WTC11 (cell line): ENCODE measurements around the gene DMTF1.

Experiments
- FOXJ3 ChIP-seq: sonication (generic); formaldehyde crosslinking; IDR thresholded peaks from 2 replicates; pipeline ENCODE4 v1.9.0; 2021; ENCODE audit warnings: missing genetic modification reagents, mild to moderate bottlenecking, borderline replicate concordance
- FOXP1 ChIP-seq: sonication (generic); formaldehyde crosslinking; IDR thresholded peaks from 2 replicates; pipeline ENCODE4 v1.8.0; 2022; ENCODE audit warnings: missing genetic modification reagents, mild to moderate bottlenecking, moderate library complexity, borderline replicate concordance
- GABPB1 ChIP-seq: sonication (generic); formaldehyde crosslinking; IDR thresholded peaks from 2 replicates; pipeline ENCODE4 v1.8.1; 2023; ENCODE audit warnings: mild to moderate bottlenecking, missing genetic modification reagents
- ZNF232 ChIP-seq: sonication (generic); formaldehyde crosslinking; IDR thresholded peaks from 2 replicates; pipeline ENCODE4 v1.8.0; 2022; ENCODE audit warnings: mild to moderate bottlenecking, missing genetic modification reagents
- TF ChIP-seq, protein P1 (sequence below): fragments of 200-600 bp; IDR thresholded peaks from 2 replicates; pipeline ENCODE4 v1.8.0; 2022; ENCODE audit warnings: antibody characterized with exemption

DNA sequence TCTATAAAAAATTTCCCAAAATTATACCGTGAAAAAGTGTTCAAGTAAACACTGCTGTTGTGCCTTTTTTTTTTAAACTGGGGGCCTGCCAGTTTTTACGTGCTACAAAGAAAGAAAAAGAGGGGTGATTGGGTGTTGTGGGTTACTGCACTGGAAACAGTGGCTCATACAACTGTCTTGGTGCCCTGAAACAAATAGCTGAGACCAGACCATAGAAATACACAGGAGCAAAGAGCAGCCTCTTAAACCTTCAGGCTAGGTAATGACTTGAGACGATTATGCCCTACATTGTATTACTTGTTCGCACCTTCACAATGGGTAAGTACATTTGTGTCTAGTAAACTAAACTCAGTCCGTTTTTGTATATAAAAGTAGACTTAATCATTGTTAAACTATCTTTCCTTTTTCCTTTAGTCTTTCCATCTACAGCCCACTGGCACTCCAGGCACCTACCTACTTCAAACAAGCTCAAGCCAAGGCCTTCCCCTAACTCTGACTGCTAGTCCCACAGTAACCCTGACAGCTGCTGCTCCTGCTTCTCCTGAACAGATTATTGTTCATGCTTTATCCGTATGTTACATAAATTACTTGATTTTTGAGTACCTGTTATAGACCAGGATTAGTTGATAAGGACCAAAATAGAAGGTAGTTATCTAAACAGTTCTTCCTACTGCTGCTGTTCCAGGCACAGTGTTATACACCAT, 40.7 kb downstream of the DMTF1 start:
- TF ChIP-seq ZNF232 (no peak), FOXP1 (no peak), FOXJ3 (no peak), GABPB1 (CRISPR knock-in tag) (no peak)
- TF ChIP-seq, protein P1, sequence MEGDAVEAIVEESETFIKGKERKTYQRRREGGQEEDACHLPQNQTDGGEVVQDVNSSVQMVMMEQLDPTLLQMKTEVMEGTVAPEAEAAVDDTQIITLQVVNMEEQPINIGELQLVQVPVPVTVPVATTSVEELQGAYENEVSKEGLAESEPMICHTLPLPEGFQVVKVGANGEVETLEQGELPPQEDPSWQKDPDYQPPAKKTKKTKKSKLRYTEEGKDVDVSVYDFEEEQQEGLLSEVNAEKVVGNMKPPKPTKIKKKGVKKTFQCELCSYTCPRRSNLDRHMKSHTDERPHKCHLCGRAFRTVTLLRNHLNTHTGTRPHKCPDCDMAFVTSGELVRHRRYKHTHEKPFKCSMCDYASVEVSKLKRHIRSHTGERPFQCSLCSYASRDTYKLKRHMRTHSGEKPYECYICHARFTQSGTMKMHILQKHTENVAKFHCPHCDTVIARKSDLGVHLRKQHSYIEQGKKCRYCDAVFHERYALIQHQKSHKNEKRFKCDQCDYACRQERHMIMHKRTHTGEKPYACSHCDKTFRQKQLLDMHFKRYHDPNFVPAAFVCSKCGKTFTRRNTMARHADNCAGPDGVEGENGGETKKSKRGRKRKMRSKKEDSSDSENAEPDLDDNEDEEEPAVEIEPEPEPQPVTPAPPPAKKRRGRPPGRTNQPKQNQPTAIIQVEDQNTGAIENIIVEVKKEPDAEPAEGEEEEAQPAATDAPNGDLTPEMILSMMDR, result no peak
